Heart right ventricle (tissue), 16 donors: Measurements from ENCODE around the gene WNT1. TPM values are rescaled to one million over a fixed set of nuclear protein-coding genes. Genes with fewer than 3 reads are reported as not detected.
A peak's percentile ranks its signal among the peaks of the same experiment; 100 is the strongest.

Source experiments
- ATAC-seq, 8 donors: fragments of 200-7000 bp; cut with Tn5 transposase; one replicate each; pipeline ENCODE4 v1.9.1; 2020; ENCODE audit warnings: mild to moderate bottlenecking in 8 of 8, moderate library complexity in 8 of 8, moderate number of reproducible peaks in 1 of 8
- DNase-seq, 2 donors: peaks; one replicate each; pipeline ENCODE4 v3.0.0-alpha.2; 2020
- H3K27ac ChIP-seq, 10 donors: fragments of 200-600 bp; sonication (generic) in 2 of 10; one replicate each; pipeline versions ENCODE4 v1.5.0 to v1.8.0; 2020 to 2022; ENCODE audit warnings: mild to moderate bottlenecking in 3 of 10
- H3K27me3 ChIP-seq, 7 donors: fragments of 200-600 bp; one replicate each; pipeline ENCODE4 v1.8.0; 2021 to 2022; ENCODE audit warnings: mild to moderate bottlenecking in 2 of 7
- H3K36me3 ChIP-seq, 9 donors: fragments of 200-600 bp; sonication (generic) in 1 of 9; one replicate each; pipeline versions ENCODE4 v1.5.0 to v1.8.0; 2020 to 2022; ENCODE audit warnings: mild to moderate bottlenecking in 2 of 9
- H3K4me1 ChIP-seq, 9 donors: fragments of 200-600 bp; sonication (generic) in 1 of 9; one replicate each; pipeline versions ENCODE4 v1.5.0 to v1.8.0; 2020 to 2022; ENCODE audit warnings: mild to moderate bottlenecking in 4 of 9
- H3K4me3 ChIP-seq, 10 donors: fragments of 200-600 bp; sonication (generic) in 2 of 10; one replicate each; pipeline versions ENCODE4 v1.5.0 to v1.8.0; 2020 to 2022; ENCODE audit warnings: mild to moderate bottlenecking in 7 of 10, moderate library complexity in 2 of 10
- H3K9me3 ChIP-seq, 11 donors: fragments of 200-600 bp in 10 of 11; sonication (generic) in 2 of 11; one replicate each; pipeline versions ENCODE4 v1.5.0 to v1.8.0; 2013 to 2022; ENCODE audit warnings: mild to moderate bottlenecking in 2 of 11, control low read depth in 1 of 11, moderate library complexity in 1 of 11
- CTCF ChIP-seq, 9 donors: fragments of 200-600 bp; sonication (generic) in 2 of 9; IDR thresholded peaks; one replicate each; pipeline versions ENCODE4 v1.5.0 to v1.8.0; 2021 to 2022; ENCODE audit warnings: antibody characterized with exemption in 9 of 9, mild to moderate bottlenecking in 5 of 9, moderate library complexity in 1 of 9
- WGBS, 2 donors: extraction: QIAGEN DNeasy Blood & Tissue Kit; methylation state at CpG; one replicate each; pipeline ENCODE4 v1.1.7; 2013; ENCODE audit warnings: inconsistent platforms in 1 of 2; 5-methylcytosine and 5-hydroxymethylcytosine counted together
- intact Hi-C, 10 donors: fragments of 100-400 bp; cut with DNase I; formaldehyde crosslinking; loops; one replicate each; pipeline versions ENCODE4 v1.11.1 to v1.14.2; 2022
- polyA plus RNA-seq, 2 donors: library from polyadenylated mRNA; stranded (reverse); fragments of 200-250 nt; gene quantifications; one replicate each; pipeline ENCODE4 v1.2.3, GENCODE V29; 2013
- total RNA-seq, 10 donors: library from RNA; stranded (reverse); fragmentation: NEBNext Ultra II Directional in 3 of 10; extraction: Animal tissue kit (Norgen Biotek cat#: 25700) in 3 of 10; gene quantifications; one replicate each; pipeline versions ENCODE4 v1.2.1 to v1.2.4, GENCODE V29; 2021 to 2023
- donor health status: Arrhythmogenic right ventricular cardiomyopathy.
- donor health status: ischemic (EF 13 %, LVEDD 7.1; RV severe dilation, severe dysfunction).
- donor health status: healthy with polysubstance abuse.
- donor health status: DM: no; HTN: yes; CAD: no.
- donor health status: DM: no; HTN: no; CAD: no.
- donor health status: ischemic (EF 25% LVEDD 6.9; RV normal size, moderate dysfunction).
- donor health status: ischemic (EF 25% LVEDD 5.7; RV mildly dilated, moderate dysfunction).
- donor health status: healthy.
- donor health status: DM: yes; HTN: yes; CAD: no.
- donor health status: Ischemic cardiomyopathy.
- donor health status: ischemic (EF 35%, LVEDD 5.7; RV mildly dilated, moderate dysfunction).
- donor health status: nonischemic (EF 11% LVEDD 7.7; RV severe dilation, severe dysfunction).
- donor health status: DM: yes; HTN: yes; CAD: no.
- donor health status: PGD.
- donor health status: ischemic (EF 29% LVEDD 5.4; RV normal size, mild dysfunction).
- donor health status: nonischemic (EF 23%, LVEDD 6.1; RV moderate dilation, normal function).

WNT1 gene
- total and polyA plus RNA-seq, 12 donors: not detected

- Histone ChIP-seq H3K4me3 (no peak overlapping the region), H3K27me3 (no peaks in the 10 kb centered on the region), H3K4me1 (no peaks in the 10 kb centered on the region), H3K27ac (no peak overlapping the region), H3K9me3 (no peaks in the 10 kb centered on the region), H3K36me3 (peaks cover 0 to 100% (median 77%) of the 10 kb centered on the region in 9 donors)
- DNase-seq (no peak), ATAC-seq (no peak)
- TF ChIP-seq CTCF (IDR thresholded peaks at IDR 0.05): no peak
- intact Hi-C loops: no loop called here
- 94 to 96% methylated on average over 26 of the region's 26 CpGs for WGBS, 2 donors
Measured at GRCh38 chr12:49026678-49027480, 48.8 kb downstream of the WNT1 start.

GRCh38 chr12:49027846-49028555, 49.9 kb downstream of the WNT1 start:
- H3K36me3 ChIP-seq: peaks cover 0 to 100% (median 76%) of the 10 kb centered on the region in 9 donors
- intact Hi-C loops: no loop called here

GRCh38 chr12:49028666-49029275, 50.6 kb downstream of the WNT1 start:
- TF ChIP-seq CTCF (IDR thresholded peaks at IDR 0.05): no peak
- peak overlapping the region in 1 of 10 donors; percentile 0 for H3K27ac ChIP-seq
- no peaks in the 10 kb centered on the region for H3K9me3 ChIP-seq
- peaks cover 0 to 100% (median 82%) of the 10 kb centered on the region in 9 donors for H3K36me3 ChIP-seq
- no peak overlapping the region for H3K4me3 ChIP-seq
- ATAC-seq (no peak), DNase-seq (no peak)
- no peaks in the 10 kb centered on the region for H3K27me3 ChIP-seq
- intact Hi-C loops: no loop called here
- WGBS, 2 donors: 86 to 88% methylated on average over 10 of the region's 10 CpGs
- peaks cover 0 to 6% (median 0%) of the 10 kb centered on the region in 9 donors for H3K4me1 ChIP-seq

More at GRCh38 chr12:49027846-49028555, 49.9 kb downstream of the WNT1 start:
- DNase-seq: no peak
- H3K4me1 ChIP-seq: peaks cover 0 to 4% (median 0%) of the 10 kb centered on the region in 9 donors
- H3K9me3 ChIP-seq: no peaks in the 10 kb centered on the region
- H3K27ac ChIP-seq: peak overlapping the region in 1 of 10 donors; percentile 0
- H3K27me3 ChIP-seq: no peaks in the 10 kb centered on the region
- no peak for ATAC-seq
- no peak overlapping the region for H3K4me3 ChIP-seq
- WGBS, 2 donors: 92 to 94% methylated on average over 9 of the region's 9 CpGs
- TF ChIP-seq CTCF (IDR thresholded peaks at IDR 0.05): no peak

- H3K4me3 ChIP-seq: no peak overlapping the region
- no peaks in the 10 kb centered on the region for H3K9me3 ChIP-seq
- no peaks in the 10 kb centered on the region for H3K27me3 ChIP-seq
- H3K27ac ChIP-seq: no peak overlapping the region
- peaks cover 0 to 15% (median 0%) of the 10 kb centered on the region in 9 donors for H3K4me1 ChIP-seq
- no peak for TF ChIP-seq CTCF (IDR thresholded peaks at IDR 0.05)
- ATAC-seq: no peak
- peaks cover 0 to 100% (median 83%) of the 10 kb centered on the region in 9 donors for H3K36me3 ChIP-seq
- no peak for DNase-seq
- WGBS, 2 donors: 90 to 93% methylated on average over 8 of the region's 8 CpGs
- intact Hi-C loops: no loop called here
Measured at GRCh38 chr12:49030119-49030518, 52.0 kb downstream of the WNT1 start.
